ENCODE results near the gene NUDT19. TPM values are rescaled to one million over a fixed set of nuclear protein-coding genes. Genes with fewer than 3 reads are reported as not detected.

Gene NUDT19
- total and polyA plus RNA-seq, 9 donors: 3.6 to 13.0 (median 6.3) TPM

DNA sequence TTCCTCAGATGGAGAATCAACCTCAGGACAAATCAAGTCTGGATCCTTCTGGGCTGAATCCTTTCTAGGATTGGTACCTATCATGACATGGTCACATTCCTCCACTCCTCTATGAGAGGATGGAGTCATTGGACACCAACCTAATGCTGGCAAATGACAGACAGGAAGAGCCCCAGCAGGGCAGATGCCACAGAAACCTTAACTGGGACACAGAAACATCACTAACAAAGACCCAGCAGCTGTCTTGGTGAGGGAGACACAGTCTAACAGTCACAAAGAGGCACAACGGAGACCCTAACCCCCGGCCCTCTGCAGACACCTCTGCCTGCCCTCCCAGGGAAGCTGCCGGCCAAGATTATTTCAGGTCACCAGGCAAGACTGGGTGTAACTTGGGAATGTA is 18.8 kb upstream of the NUDT19 start:
- Histone ChIP-seq H3K27me3 (peaks cover 7% of the 10 kb centered on the region), H3K36me3 (no peaks in the 10 kb centered on the region), H3K4me1 (ENCODE audit: insufficient read depth) (peaks cover 2% of the 10 kb centered on the region), H3K4me3 (no peak overlapping the region), H3K9me3 (no peaks in the 10 kb centered on the region), H3K27ac (no peak overlapping the region)
- 86 to 97% (median 93%) methylated on average over 3 of the region's 3 CpGs for WGBS, 3 donors
- TF ChIP-seq POLR2A (IDR thresholded peaks at IDR 0.05) (no peak), EP300 (IDR thresholded peaks at IDR 0.05) (no peak)
- TF ChIP-seq, protein P1, sequence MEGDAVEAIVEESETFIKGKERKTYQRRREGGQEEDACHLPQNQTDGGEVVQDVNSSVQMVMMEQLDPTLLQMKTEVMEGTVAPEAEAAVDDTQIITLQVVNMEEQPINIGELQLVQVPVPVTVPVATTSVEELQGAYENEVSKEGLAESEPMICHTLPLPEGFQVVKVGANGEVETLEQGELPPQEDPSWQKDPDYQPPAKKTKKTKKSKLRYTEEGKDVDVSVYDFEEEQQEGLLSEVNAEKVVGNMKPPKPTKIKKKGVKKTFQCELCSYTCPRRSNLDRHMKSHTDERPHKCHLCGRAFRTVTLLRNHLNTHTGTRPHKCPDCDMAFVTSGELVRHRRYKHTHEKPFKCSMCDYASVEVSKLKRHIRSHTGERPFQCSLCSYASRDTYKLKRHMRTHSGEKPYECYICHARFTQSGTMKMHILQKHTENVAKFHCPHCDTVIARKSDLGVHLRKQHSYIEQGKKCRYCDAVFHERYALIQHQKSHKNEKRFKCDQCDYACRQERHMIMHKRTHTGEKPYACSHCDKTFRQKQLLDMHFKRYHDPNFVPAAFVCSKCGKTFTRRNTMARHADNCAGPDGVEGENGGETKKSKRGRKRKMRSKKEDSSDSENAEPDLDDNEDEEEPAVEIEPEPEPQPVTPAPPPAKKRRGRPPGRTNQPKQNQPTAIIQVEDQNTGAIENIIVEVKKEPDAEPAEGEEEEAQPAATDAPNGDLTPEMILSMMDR (IDR thresholded peaks at IDR 0.05): no peak
- no peak for DNase-seq
- intact Hi-C loops (cut with DNase I): no loop called here

DNA sequence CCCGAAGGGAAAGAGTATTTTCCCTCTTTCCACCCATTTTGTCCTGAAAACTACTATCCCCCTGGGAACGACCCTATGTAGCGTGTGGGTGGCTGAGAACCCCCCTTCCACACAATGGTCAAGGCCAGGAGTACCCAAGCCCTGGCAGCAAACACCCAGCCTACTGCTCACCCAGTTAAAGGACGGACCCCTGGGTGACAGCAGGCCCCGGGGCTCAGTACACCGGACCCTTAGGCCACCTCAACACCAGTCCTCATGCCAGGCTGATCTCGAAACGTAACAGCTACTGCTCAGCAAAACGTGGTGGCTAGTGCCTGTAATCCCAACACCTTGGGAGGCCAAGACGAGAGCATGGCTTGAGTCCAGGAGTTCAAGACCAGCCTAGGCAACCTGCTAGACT is 18.0 kb upstream of the NUDT19 start:
- Histone ChIP-seq H3K27me3 (peaks cover 7% of the 10 kb centered on the region), H3K27ac (no peak overlapping the region), H3K36me3 (no peaks in the 10 kb centered on the region), H3K9me3 (no peaks in the 10 kb centered on the region), H3K4me3 (no peak overlapping the region), H3K4me1 (ENCODE audit: insufficient read depth) (peaks cover 2% of the 10 kb centered on the region)
- DNase-seq: no peak
- WGBS, 3 donors: 85 to 87% (median 86%) methylated on average over 10 of the region's 10 CpGs
- intact Hi-C loops (cut with DNase I): no loop called here
- TF ChIP-seq, protein P1 (IDR thresholded peaks at IDR 0.05): no peak
- no peak for TF ChIP-seq EP300 (IDR thresholded peaks at IDR 0.05)
- no peak for TF ChIP-seq POLR2A (IDR thresholded peaks at IDR 0.05)

DNA sequence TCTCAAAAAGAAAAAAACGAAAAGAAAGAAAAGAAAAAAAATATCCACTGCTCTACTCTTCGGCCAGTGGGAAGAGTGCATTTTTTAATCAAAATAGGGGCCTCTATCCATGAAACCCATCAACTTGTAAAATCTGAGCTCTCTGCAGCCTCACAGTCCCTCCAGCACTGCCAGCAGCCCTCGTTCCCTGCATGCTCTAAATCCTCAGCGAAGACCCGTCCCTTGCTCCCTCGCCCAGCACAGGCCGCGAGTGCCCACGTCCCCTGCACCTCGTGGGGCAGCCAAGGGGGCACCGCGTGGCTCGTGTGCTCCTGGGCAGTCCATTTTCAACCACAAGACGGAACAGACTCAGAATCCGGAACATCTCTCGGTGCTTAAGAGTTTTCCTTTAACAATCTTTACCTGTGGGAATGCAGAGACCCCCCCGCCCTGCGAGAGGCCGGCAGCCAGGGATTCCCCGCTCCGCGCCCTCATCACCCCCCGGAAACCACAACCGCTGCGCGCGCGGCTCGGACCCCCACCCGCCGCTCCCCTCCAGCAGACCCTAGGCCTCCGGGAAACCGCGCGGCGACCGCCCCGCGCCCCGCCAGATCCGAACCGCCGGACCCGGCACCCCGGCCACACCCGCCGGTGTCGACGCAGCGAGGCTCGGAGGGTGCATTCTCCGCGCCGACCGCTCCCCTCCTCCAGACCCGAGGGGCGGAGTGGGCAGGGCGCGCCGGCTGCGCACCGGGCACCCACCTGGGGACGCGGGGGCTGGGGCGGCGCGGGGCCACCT is 17.3 kb upstream of the NUDT19 start:
- peaks cover 2% of the 10 kb centered on the region for H3K4me1 ChIP-seq (ENCODE audit: insufficient read depth)
- 1% methylated on average over 42 to 67 of the region's 67 CpGs for WGBS, 3 donors

DNA sequence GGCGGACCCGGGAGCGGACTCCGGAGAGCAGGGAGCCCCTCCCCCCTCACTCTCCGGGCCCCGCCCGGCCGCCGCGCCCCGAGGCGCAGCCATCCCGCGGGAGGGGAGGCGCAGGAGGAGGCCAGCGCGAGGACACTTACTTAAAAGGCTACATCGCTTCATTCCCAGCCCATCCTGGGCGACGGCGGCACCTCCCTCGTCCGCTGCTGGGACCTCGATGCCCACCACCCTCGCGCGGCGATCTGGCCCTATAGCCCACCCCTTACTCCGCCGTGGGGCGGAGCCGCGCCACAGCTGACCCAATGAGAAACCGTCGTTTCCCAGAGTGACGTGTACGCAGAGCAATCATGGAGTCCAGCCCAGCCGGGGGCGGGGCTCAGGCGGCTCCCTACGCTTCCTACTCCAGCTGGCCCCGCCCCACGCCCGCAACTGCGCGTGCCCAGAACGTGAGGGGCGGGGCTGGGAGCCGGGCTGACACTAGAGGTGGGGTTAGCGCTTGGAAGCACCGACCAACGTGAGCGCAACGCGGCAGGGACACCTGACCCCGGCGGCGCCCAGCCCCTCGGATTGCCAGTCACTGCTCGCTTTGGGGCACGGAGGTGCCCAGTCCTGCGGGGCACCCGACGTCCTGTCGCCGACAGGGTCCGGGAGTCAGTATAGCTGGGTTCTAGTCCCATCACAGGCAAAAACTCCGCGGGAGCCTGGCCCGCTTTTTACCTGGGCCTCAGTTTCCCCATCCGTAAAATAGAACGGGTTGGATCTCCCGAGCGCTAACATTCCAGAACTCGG is 16.5 kb upstream of the NUDT19 start, which contains the start of gene ANKRD27:
ANKRD27 (minus strand) TSS at position 250 of the 789 bp plus-strand sequence. CDS start 16,165 bp downstream, outside the sequence.
- intact Hi-C loops (cut with DNase I): no loop called here
- TF ChIP-seq POLR2A (IDR thresholded peaks at IDR 0.05): no peak
- no peak for TF ChIP-seq EP300 (IDR thresholded peaks at IDR 0.05)
- TF ChIP-seq, protein P1 (IDR thresholded peaks at IDR 0.05): no peak

More for the DNA sequence above, 17.3 kb upstream of the NUDT19 start:
- TF ChIP-seq EP300 (IDR thresholded peaks at IDR 0.05): no peak
- TF ChIP-seq, protein P1 (IDR thresholded peaks at IDR 0.05): peak in 1 of 3 donors; percentile 18
- no peak for TF ChIP-seq POLR2A (IDR thresholded peaks at IDR 0.05)
- peak overlapping the region; percentile 76 for H3K4me3 ChIP-seq
- H3K36me3 ChIP-seq: no peaks in the 10 kb centered on the region
- H3K27me3 ChIP-seq: peaks cover 7% of the 10 kb centered on the region
- peak overlapping the region in 1 of 2 donors; percentile 43 for H3K27ac ChIP-seq
- intact Hi-C loops (cut with DNase I): no loop called here
- peak in 1 of 5 donors; percentile 14 for DNase-seq
- no peaks in the 10 kb centered on the region for H3K9me3 ChIP-seq

More for the DNA sequence above, 16.5 kb upstream of the NUDT19 start, which contains the start of gene ANKRD27:
- Histone ChIP-seq H3K27me3 (peaks cover 7% of the 10 kb centered on the region), H3K9me3 (no peaks in the 10 kb centered on the region), H3K4me1 (ENCODE audit: insufficient read depth) (peaks cover 2% of the 10 kb centered on the region), H3K27ac (peak within 1 kb of the TSS in 1 of 2 donors; percentile 43), H3K36me3 (no peaks in the 10 kb centered on the region), H3K4me3 (peak within 1 kb of the TSS; percentile 76)
- DNase-seq: peak; percentile 97 to 99 (median 98)
- 0 to 1% (median 0%) methylated on average over 56 to 75 of the region's 75 CpGs for WGBS, 3 donors

Measured in ovary (tissue), 9 donors.